ENCODE results near the gene NLRP9.

The NLRP9 gene

DNA sequence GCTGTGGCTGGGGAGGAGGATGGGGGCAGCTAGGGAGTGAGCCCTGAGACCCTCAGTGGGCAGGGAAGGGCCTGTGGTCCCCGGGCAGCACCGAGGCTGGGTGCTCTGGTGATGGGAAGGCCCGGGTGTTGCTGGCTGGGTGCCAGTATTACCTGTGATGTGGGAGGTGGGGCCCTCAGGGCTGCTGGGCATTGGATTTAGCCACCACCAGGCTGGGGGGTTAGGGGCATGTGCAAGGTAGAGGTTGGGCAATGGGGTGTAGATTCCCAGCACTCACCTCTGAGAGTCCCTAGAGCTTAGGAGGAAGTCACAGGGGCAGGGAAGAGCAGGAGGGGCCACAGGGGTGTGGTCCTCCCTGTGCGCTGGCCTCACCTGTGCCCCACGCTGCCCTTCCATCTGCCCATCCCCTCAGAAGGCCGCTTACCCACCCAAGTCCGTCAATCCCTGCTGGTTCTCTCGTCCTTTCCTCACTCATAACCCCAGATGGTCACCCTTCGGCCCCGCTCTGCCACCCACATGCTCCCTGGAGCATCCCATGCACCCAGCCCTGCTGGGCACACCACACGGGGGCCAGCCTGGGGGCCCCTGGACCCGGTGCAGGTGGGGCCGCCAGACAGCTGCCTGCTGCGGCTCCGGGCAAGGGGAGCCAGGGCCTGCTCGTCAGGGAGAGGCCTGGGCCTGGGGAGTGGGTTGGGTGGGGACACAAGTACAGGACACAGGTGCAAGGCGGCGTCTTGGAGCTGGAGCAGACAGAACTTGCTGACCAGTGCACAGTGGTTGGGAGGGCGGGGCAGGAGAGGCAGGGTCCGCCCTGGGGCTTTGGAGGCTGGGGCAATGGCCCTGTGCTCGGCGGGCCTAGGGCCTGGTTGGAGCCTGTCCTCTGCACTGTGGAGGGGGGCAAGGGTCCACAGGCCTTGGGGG lies 50.7 kb downstream of the NLRP9 start:
- DNase-seq (ENCODE audit: low spot score): no peak

DNA sequence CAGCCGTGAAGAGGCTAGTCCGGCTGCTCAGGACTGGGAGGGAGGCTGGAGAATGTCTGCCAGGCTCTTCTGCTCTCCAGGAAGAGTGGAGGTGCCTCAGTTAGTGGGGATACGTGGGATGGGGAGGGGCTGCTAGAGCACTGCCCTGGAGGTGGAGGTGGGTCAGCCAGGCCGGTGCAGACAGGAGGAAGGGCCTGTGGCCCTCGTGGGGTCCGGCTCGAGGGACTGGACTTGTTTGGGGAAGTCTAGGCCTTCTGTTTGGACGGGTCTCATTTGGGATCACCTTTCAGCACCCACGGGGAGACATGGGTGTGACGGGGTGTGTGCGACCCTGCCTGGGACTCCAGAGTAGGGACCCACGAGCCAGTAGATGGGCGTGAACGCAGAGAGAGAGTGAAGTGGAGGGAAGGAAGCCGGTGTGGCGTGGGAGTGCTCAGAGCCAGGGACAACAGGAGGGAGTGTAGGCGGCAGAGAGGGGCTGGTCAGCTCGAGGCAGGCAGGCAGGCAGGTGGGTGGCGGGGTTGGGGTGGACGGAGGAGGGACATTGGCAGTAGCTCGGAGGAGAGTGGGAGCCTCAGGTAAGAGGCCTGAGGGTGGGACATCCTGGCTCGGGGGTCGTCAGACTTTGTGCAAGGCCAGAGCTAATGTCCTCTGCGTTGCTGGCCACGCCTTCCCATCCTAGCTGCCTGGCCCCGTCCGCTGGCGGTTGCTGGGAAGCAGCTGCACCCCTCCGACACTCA lies 51.7 kb downstream of the NLRP9 start:
- no peak for DNase-seq (ENCODE audit: low spot score)

- DNase-seq (ENCODE audit: low spot score): no peak
Measured at GRCh38 chr19:55685776-55686175, 52.4 kb downstream of the NLRP9 start.

GRCh38 chr19:55684946-55685681 lies 53.1 kb downstream of the NLRP9 start:
- no peak for DNase-seq (ENCODE audit: low spot score)

- no peak for DNase-seq (ENCODE audit: low spot score)
Measured at GRCh38 chr19:55683449-55684261, 54.5 kb downstream of the NLRP9 start.

- no peak for DNase-seq (ENCODE audit: low spot score)
Measured at GRCh38 chr19:55681131-55682092, 56.8 kb downstream of the NLRP9 start.

GRCh38 chr19:55680339-55681130 lies 57.7 kb downstream of the NLRP9 start:
- DNase-seq (ENCODE audit: low spot score): no peak

DNA sequence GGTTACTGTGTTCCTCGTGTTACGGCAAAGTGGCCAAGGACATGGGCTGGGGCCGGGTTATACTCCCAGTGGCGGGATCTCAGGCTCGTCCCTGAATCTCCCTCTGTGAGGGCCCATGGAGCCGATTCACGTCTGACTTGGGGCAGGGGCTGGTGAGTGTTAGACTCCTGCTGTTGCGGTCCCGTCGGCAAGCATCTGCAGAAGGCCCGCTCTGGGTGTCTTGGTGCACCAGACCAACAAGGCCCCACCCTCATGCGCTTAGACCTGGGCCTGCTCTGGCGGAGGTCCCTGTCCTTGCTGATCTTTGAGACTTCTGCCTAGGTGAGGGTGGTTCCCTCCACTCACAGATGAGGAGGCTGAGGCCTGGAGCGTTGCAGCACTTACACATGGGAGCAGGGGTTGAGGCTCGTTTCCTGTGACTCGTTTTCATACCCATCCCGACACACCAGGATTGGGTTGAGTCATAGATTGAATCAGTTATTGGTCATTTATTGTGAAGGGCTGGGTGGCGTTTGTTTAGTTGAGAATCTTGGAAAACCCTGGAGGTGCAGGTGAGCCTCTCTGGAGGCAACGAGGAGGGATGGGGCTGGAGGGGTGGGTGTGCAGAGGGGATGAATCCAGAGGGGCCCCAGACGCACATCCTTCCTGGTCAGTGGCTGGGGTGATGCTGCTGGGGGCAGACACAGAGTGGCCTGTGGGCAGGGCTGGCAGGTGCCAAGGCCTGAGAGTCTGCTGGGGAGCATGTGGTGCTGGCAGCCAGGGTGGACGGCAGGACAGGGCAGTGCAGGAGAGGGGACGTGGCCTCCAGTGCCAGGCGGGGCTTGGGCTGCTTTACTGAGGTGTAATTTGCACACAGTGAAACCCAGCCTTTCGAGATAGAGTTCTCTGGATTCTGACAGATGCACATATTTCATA lies 58.6 kb downstream of the NLRP9 start:
- no peak for DNase-seq (ENCODE audit: low spot score)

DNA sequence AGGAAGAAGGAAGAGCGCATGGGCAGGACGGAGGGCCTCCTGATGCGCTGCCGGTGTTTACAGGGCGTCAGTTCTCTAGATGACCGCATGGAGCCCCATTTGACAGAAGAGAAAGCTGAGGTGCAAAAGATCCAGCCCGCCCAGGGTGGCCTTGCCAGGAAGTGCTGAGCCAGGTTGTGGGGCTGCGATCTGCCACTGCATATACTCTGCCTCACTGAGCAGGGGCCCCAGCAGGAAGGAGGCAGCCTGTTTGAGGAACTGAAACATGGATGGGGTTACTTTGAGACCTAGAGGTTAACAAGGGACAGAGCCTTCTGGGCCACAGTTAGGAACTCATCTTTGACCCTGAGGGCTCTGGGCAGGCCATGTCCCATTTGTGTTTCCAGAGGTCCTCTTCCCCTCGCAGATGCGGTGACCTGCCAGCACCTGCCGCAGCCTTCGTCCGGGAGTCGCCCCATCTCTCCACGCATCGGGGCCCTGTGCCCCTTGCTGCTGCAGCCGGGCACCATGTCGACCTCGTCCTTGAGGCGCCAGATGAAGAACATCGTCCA lies 60.0 kb downstream of the NLRP9 start:
- peak; percentile 60 for DNase-seq (ENCODE audit: low spot score)

GRCh38 chr19:55677572-55678028 lies 60.6 kb downstream of the NLRP9 start:
- no peak for DNase-seq (ENCODE audit: low spot score)

DNA sequence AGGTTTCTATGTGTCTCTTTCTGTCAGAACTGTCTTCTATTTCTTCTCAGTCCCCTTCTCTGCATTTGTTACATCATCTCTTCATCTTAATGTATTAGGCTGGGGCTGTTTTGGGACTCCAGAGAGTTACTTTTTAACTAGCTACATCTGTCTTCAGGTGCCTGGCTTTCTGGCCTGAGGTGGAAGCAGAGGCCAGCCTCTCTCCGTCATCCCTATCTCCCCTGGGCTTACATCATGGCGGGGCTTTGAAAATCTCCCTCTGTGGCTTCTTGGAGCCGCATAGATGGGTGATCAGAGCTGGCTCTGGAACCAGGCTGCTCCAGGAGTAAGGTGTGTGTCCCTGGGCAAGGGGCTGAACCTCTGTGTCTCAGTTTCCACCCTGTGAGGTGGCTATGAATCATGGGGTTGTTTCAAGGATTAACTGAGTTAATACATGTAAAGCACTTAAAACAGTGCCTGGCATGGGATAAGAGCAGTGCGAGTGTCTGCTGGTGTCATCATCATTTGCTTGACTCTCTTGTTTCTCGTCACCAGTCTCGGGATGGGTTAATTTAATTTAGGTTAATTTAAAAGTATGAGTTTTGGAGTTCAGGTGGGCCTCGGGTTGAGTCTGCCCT lies 61.2 kb downstream of the NLRP9 start:
- DNase-seq (ENCODE audit: low spot score): no peak

DNA sequence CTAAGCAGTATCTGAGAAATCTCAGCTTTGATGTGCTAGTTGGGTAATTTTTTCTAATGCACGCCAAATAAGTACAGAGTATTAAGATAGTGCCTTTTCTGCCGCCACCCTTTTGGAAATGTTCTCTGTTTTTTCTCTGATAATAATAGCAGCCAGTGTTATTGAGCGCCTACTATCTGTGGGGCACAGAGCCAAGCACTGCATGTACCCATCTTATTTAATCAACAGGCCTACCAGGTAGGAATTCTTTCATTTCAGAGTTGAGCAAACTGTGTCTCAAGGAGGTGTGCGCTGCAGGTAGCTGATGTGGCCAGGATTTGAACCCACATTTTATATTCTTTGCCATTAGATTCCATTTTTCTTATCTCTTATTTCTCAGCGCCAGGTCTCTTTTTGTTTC lies 61.8 kb downstream of the NLRP9 start:
- DNase-seq (ENCODE audit: low spot score): no peak

DNA sequence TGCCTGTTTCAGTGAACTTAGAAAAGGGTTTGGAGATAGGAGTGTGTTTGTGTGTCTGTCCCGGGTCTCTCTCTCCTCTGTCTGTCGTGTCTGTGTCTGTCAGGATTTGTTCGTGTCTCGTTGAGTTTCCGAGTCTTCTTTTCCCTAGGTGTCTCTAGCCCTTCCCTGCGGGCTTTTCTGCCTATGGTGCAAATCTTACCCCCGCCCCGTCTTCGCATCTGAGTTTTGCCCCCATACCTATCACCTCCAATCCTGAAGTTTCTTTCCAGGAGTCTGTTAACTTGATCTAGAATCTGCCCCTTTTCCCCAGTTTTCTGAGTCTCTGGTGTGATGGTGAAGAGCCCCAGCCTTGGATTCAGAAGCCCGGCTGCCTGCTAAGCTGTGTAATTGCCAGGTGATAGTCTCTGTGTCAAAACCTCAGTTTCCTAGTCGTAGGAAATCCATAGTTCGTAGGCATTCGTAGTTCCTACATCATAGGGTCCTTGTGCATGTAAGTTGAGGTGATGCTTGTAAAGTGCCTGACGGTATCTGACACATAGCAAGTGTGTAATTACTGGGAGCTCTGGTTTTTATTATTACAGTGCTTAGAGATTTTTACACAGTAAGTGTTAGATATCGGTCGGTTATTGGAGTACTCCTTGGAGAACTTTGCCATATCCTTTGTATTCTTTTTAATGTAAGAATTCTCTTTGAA lies 62.4 kb downstream of the NLRP9 start:
- DNase-seq (ENCODE audit: low spot score): no peak

GRCh38 chr19:55674841-55675660 lies 63.2 kb downstream of the NLRP9 start, which contains the start of gene EPN1:
Gene EPN1, plus strand, starts transcription at chr19:55675226. Its CDS starts 3,402 bp downstream, at chr19:55678628.
- peak; percentile 86 for DNase-seq (ENCODE audit: low spot score)

GRCh38 chr19:55674459-55674840 lies 63.8 kb downstream of the NLRP9 start:
- no peak for DNase-seq (ENCODE audit: low spot score)

GRCh38 chr19:55673889-55674288 lies 64.3 kb downstream of the NLRP9 start:
- DNase-seq (ENCODE audit: low spot score): no peak

Data from pons (tissue), 1 donor.